DMS 273 (cell line): ENCODE measurements around the gene PSTPIP1.

Experiments used
- DNase-seq: peaks from one replicate; lab custom pipeline; 2025; ENCODE audit not compliant: unreplicated experiment; lab: John Stamatoyannopoulos, UW

PSTPIP1 gene

GRCh38 chr15:77030048-77030927, 35.4 kb downstream of the PSTPIP1 start:
- peak; percentile 94 for DNase-seq

GRCh38 chr15:77030928-77031375, 36.0 kb downstream of the PSTPIP1 start:
- DNase-seq, result no peak

- DNase-seq, result peak; percentile 84
Measured at GRCh38 chr15:77031376-77032050, 36.6 kb downstream of the PSTPIP1 start.

GRCh38 chr15:77032052-77032646, 37.2 kb downstream of the PSTPIP1 start:
- DNase-seq, result no peak

GRCh38 chr15:77032647-77033416, 37.9 kb downstream of the PSTPIP1 start:
- no peak for DNase-seq

GRCh38 chr15:77033417-77033728, 38.4 kb downstream of the PSTPIP1 start:
- no peak for DNase-seq

- DNase-seq, result no peak
Measured at GRCh38 chr15:77033729-77034671, 39.1 kb downstream of the PSTPIP1 start.

- DNase-seq, result peak; percentile 50
Measured at GRCh38 chr15:77034695-77035489, 40.0 kb downstream of the PSTPIP1 start.

- no peak for DNase-seq
Measured at GRCh38 chr15:77035584-77035983, 40.7 kb downstream of the PSTPIP1 start.

GRCh38 chr15:77035999-77036471, 41.1 kb downstream of the PSTPIP1 start:
- DNase-seq, result no peak

- no peak for DNase-seq
Measured at GRCh38 chr15:77036537-77037387, 41.8 kb downstream of the PSTPIP1 start.

GRCh38 chr15:77037388-77038209, 42.7 kb downstream of the PSTPIP1 start:
- no peak for DNase-seq

GRCh38 chr15:77038312-77039216, 43.6 kb downstream of the PSTPIP1 start:
- no peak for DNase-seq

- no peak for DNase-seq
Measured at GRCh38 chr15:77039217-77039533, 44.2 kb downstream of the PSTPIP1 start.

- DNase-seq, result no peak
Measured at GRCh38 chr15:77039848-77040247, 44.9 kb downstream of the PSTPIP1 start.

GRCh38 chr15:77040673-77041072, 45.7 kb downstream of the PSTPIP1 start:
- DNase-seq, result no peak
